ENCODE data around the gene MAPK1IP1L.
"Not testable (repeated sequence)": the region's sequence is repeated elsewhere in the genome, so short reads cannot be mapped to it uniquely, and the experiment has no call there.

GRCh38 chr14:55064896-55065295 lies 13.4 kb downstream of the MAPK1IP1L start:
- TF ChIP-seq POLR2A, CTCF (IDR thresholded peaks at IDR 0.05): not testable (repeated sequence)
